HG03575 (cell line): Measurements from ENCODE around the gene PYURF.
"Not testable (repeated sequence)": the region's sequence is repeated elsewhere in the genome, so short reads cannot be mapped to it uniquely, and the experiment has no call there.

ENCODE experiments used
- ATAC-seq: cut with Tn5 transposase; IDR thresholded peaks from one replicate; pipeline ENCODE4 v1.9.1; 2021; ENCODE audit not compliant: unreplicated experiment, insufficient number of reproducible peaks, low FRiP score; ENCODE audit errors: extremely low read depth

Gene PYURF, protein sequence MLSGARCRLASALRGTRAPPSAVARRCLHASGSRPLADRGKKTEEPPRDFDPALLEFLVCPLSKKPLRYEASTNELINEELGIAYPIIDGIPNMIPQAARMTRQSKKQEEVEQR

DNA sequence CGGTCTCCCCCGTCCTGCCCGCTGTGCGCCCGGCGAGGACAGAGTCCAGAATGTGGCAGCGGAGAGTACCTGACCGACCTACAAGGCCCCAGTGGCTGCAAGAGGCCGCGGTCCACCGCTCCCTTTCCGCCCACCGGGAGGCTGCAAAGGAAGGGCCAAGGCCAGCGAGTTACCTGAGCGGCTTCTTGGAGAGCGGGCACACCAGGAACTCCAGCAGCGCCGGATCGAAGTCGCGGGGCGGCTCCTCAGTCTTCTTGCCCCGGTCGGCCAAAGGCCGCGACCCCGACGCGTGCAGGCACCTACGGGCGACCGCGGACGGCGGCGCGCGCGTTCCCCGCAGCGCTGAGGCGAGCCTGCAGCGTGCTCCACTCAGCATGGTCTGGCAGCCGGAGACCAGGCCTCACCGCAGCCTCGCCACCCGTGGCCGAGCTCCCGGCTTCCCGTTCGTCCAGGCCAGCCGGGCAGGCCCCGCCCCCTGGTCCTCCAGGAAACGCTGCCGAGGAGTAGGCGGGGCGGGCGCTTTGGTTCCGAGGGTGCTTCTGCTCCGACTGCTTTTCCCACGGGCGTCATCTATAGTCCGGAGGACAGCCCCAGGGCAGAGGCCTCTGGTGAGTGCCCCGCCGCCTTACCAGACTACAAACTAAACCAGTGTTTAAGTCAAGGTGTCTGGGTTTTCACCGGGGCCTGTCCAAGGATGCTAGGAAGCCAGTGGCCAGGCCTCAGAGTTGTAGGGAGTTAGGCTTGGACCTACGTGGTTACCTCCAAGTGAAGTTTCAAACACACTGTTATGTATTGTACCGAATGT, at the start of gene PYURF:
Gene PYURF (minus strand): TSS at position 452 of the 805 bp plus-strand sequence. CDS start 76 bp downstream, at position 376.
- ATAC-seq, result peak; percentile 59

GRCh38 chr4:88570001-88570400, 46.4 kb upstream of the PYURF start:
- ATAC-seq, result no peak

- ATAC-seq, result no peak
These were observed 44.0 kb upstream of the PYURF start for GRCh38 chr4:88567591-88567990.

DNA sequence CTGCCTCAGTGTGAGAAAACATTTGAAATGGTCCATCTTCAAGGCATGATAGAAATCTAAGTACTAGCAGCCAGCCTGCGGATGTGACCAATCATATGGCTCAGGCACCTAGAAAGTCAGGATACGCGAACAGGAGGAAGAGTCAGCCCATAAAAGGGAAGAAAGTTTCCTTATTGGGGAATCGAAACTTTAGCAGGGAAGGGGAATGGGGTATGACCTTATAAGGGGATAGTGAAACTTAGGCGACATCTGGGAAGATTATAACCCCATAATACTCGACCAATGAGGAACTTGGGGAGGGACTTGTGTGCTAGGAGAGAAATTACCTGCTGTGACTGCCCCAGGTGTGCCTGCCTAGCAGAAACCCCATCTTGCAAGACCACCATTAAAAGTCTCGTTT, 26.2 kb upstream of the PYURF start:
- no peak for ATAC-seq

DNA sequence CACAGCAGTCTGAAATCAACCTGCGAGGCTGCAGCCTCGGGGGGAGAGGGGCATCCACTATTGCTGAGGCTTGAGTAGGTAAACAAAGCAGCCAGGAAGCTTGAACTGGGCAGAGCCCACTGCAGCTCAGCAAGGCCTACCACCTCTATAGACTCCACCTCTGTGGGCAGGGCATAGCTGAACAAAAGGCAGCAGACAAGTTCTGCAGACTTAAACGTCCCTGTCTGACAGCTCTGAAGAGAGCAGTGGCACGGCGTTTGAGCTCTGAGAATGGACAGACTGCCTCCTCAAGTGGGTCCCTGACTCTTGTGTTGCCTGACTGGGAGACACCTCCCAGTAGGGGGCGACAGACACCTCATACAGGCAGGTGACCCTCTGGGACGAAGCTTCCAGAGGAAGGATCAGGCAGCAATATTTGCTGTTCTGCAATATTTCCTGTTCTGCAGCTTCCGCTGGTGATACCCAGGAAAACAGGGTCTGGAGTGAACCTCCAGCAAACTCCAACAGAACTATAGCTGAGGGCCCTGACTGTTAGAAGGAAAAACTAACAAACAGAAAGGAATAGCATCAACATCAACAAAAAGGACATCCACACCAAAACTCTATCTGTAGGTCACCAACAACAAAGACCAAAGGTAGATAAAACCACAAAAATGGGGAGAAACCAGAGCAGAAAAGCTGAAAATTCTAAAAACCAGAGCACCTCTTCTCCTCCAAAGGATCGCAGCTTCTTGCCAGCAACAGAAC, 15.9 kb upstream of the PYURF start:
- not testable (repeated sequence) for ATAC-seq

GRCh38 chr4:88537709-88538108, 14.1 kb upstream of the PYURF start:
- no peak for ATAC-seq

GRCh38 chr4:88535090-88535755, 11.6 kb upstream of the PYURF start:
- no peak for ATAC-seq

DNA sequence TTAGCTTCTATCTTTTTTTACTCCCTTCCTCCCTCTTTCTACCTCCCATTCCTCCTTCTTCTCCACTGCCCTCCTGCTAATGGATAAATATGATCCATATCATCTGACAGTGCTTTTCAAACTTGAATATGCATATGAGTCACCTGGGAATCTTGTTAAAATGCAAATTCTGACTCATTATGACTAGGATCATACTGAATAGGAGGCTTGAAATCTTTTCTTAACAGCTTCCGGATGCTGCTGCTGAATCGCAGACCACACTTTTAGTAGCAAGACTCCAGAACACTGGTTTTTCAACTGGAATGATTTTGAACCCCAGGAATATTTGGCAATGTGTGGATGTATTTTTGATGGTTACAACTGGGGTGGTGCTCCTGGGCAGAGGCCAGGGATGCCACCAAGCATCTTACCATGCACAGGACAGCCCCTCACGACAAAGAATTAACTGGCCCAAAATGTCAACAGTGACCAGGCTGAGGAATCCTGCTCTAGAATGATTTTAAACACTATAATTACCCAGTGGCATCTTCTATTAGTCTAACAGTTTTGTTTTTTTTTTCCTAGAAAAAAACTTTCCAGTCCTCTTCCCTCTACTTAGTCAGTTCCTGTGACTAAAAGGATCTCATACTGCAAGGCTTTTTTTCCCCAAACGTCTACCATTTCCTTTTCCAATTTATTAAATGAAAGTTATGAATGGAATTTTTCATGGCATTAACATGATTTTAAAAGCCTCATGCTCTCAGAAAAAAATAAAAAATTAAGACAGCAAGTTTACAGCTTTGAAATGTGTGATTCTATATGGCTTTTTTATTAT, 10.6 kb upstream of the PYURF start:
- ATAC-seq, result no peak

GRCh38 chr4:88533088-88533790, 9.7 kb upstream of the PYURF start:
- no peak for ATAC-seq

- ATAC-seq, result no peak
These were observed 8.0 kb upstream of the PYURF start for GRCh38 chr4:88531549-88531948.

DNA sequence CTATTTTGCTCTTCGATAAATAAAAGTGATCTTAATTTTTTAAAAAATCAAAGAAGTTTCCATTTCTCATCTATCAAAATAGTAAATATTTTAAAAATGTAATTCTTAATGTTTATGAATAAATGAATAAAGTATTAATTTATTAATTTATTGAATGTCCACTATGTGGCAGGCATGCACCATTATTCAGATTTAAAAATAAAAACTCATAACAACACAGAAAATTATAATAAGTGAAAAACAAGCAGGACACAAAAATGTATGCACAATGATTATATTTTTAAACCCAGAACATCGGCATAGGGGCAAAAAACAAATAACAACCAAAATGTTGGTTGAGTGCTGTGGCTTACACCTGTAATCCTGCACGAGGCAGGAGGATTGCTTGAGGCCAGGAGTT, 5.3 kb upstream of the PYURF start:
- no peak for ATAC-seq

DNA sequence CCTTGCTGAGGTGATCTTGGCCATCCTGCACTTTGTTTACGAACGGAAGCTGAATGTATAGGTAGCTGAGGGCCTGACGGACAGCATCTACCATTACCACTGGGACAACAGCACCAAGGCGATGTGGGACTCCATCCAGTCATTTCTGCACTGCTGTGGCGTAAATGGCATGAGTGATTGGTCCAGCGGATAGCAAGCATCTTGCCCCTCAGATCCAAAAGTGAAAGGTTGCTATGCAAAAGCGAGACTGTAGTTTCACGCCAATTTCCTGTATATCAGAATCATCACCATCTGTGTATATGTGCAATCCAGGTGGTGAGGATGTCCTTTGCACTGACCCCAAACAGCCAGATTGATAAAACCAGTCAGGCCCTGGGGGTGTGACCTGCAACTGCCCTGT, 4.2 kb upstream of the PYURF start:
- ATAC-seq, result no peak

DNA sequence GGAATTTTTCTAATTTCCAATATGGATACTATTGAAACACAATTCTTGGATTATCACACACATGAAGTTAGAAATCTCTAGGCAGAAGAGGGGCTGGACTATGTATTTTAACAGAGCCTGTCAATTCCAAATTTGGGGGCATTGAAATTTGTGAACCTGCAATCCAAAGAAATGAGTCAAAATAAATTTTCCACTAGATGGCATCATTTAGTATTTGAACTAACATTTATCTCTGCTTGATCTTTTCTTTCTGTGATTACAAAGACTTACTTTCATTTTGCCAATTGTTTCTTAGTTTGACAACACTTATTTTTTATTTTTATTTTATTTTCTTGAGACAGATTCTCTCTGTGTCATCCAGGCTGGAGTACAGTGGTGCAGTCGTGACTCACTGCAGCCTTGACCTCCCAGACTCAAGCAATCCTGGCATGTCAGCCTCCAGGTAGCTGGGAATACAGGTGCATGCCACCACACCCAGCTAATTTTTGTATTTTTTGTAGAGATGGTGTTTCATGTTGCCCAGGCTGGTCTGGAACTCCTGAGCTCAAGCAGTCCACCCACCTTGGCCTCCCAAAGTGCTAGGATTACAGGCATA, 2.7 kb upstream of the PYURF start:
- ATAC-seq, result no peak

- no peak for ATAC-seq
These were observed 595 bp upstream of the PYURF start for GRCh38 chr4:88524171-88524570.

GRCh38 chr4:88522702-88523324, 763 bp downstream of the PYURF start:
- ATAC-seq, result no peak

DNA sequence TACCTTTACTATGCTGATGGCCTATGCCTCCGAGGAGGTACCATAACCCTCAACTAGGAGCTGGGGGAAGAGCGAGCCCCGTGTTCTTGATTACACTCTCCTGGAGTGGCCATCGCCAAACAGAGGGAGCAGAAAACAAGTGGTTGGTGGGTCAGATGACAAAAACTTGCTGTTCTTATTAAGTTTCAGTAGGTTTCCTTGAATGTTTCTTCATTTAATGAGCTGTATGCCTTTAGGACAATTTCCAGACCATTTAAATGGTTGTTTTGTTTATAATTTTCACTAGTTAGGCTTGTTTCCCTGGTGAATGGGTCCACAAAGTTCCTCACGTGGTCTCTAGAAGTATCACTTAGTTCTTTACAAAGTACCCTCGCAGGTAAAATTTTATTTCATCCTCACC, 4.7 kb downstream of the PYURF start:
- ATAC-seq, result no peak

DNA sequence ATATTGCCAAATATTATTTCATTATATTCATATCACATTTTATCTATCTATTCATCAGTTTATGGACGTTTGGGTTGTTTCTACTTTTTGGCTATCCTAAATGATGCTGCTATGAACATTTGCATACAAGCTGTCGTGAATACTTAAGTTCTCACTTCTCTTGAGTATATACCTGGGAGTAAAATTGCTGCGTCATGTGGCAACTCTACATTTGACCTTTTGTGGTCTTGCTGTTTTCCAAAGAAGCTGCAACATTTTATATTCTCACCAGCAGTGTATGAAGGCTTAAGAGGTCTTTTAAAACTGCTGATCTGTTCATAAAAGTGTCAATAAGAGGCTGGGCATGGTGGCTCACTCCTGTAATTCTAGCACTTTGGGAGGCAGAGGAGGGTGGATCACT, 5.8 kb downstream of the PYURF start:
- ATAC-seq, result no peak

- no peak for ATAC-seq
These were observed 6.8 kb downstream of the PYURF start for GRCh38 chr4:88516746-88517145.
